Vagina (tissue), 2 donors: Measurements from ENCODE around the gene PHLDA3.

Experiments
- POLR2A ChIP-seq, 2 donors: fragments of 450-650 bp; IDR thresholded peaks; one replicate each; pipeline ENCODE4 v1.6.1; 2017; ENCODE audit warnings: antibody characterized with exemption in 2 of 2, mild to moderate bottlenecking in 2 of 2, moderate library complexity in 2 of 2
- POLR2AphosphoS5 ChIP-seq, 2 donors: sonication (generic); formaldehyde crosslinking; IDR thresholded peaks; one replicate each; pipeline ENCODE4 v1.9.0; 2017; ENCODE audit warnings: antibody characterized with exemption in 2 of 2, mild to moderate bottlenecking in 2 of 2, low read depth in 1 of 2; ENCODE audit not compliant: insufficient read depth in 1 of 2
- TF ChIP-seq, protein P1 (sequence below), 3 experiments: fragments of 450-650 bp in 2 of 3; fragments of 200-600 bp in 1 of 3; sonication (generic) in 1 of 3; IDR thresholded peaks; one replicate each; pipeline ENCODE4 v1.5.1; 2017 to 2019; ENCODE audit warnings: antibody characterized with exemption in 3 of 3, mild to moderate bottlenecking in 2 of 3, moderate library complexity in 2 of 3

DNA sequence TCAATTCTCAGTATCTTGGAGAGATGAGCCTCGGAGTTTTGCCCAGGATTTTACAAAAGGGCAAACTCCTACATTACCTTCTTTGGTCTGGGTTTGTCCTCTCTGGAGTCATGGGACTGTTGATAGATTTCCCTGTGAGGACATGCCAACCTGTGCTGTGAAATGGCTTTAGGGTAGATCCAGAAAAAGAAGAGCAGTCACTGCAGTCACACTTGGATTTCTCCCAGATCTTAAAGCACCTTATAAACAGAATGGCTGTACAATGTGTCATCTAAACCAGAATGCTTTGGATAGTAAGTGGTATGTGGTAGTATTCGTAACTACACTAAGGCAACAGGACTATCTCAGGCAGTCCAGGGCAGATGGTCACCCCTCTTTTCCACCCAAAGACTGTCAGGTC lies 39.8 kb upstream of the PHLDA3 start:
- TF ChIP-seq POLR2A (IDR thresholded peaks at IDR 0.05) (no peak), POLR2AphosphoS5 (IDR thresholded peaks at IDR 0.05; ENCODE audit: insufficient read depth in 1 of 2, low read depth in 1 of 2) (peak in 1 of 2 donors; percentile 51)
- TF ChIP-seq, protein P1, sequence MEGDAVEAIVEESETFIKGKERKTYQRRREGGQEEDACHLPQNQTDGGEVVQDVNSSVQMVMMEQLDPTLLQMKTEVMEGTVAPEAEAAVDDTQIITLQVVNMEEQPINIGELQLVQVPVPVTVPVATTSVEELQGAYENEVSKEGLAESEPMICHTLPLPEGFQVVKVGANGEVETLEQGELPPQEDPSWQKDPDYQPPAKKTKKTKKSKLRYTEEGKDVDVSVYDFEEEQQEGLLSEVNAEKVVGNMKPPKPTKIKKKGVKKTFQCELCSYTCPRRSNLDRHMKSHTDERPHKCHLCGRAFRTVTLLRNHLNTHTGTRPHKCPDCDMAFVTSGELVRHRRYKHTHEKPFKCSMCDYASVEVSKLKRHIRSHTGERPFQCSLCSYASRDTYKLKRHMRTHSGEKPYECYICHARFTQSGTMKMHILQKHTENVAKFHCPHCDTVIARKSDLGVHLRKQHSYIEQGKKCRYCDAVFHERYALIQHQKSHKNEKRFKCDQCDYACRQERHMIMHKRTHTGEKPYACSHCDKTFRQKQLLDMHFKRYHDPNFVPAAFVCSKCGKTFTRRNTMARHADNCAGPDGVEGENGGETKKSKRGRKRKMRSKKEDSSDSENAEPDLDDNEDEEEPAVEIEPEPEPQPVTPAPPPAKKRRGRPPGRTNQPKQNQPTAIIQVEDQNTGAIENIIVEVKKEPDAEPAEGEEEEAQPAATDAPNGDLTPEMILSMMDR (IDR thresholded peaks at IDR 0.05), result no peak
